HEK293 (cell line): ENCODE results near the gene RHOB.

Experiments used
- CTCF ChIA-PET: fragments of 350-600 bp; formaldehyde crosslinking; extraction: SDS; loops from one replicate; lab custom pipeline; 2021; ENCODE audit warnings: antibody characterized with exemption; lab: Yijun Ruan, JAX
- POLR2A ChIA-PET: fragments of 300-600 bp; formaldehyde crosslinking; extraction: SDS; loops from one replicate; lab custom pipeline; 2020; ENCODE audit warnings: antibody characterized with exemption, inconsistent platforms; lab: Yijun Ruan, JAX
- H3K27ac ChIP-seq: fragments of 200-500 bp; sonication (Bioruptor generic); 2 replicates; pipeline ENCODE4 v1.5.1; 2014; ENCODE audit warnings: low read depth, low read length, control low read depth, inconsistent platforms; ENCODE audit errors: extremely low read depth
- H3K36me3 ChIP-seq, 2 experiments: fragments of 200-500 bp in 1 of 2; sonication (Bioruptor generic) in 1 of 2; 1 replicate in 1 of 2; 2 replicates in 1 of 2; pipeline ENCODE4 v1.5.1; 2014 to 2017; ENCODE audit warnings: inconsistent platforms in 2 of 2, low read length in 2 of 2; ENCODE audit not compliant: control insufficient read depth in 2 of 2, insufficient read depth in 1 of 2
- H3K4me1 ChIP-seq: fragments of 200-500 bp; sonication (Bioruptor generic); 2 replicates; pipeline ENCODE4 v1.5.1; 2014; ENCODE audit warnings: mild to moderate bottlenecking, low read length, inconsistent platforms; ENCODE audit not compliant: control insufficient read depth, insufficient read depth
- H3K4me3 ChIP-seq: 2 replicates; pipeline ENCODE4 v1.5.1; 2011; ENCODE audit warnings: low read depth, mild to moderate bottlenecking, control low read depth, low read length, moderate library complexity
- H3K9me3 ChIP-seq: fragments of 200-500 bp; sonication (Bioruptor generic); 2 replicates; pipeline ENCODE4 v1.5.1; 2014; ENCODE audit warnings: low read depth, low read length, inconsistent platforms; ENCODE audit not compliant: control insufficient read depth, insufficient read depth
- EGR2 ChIP-seq: fragments of 450-650 bp; formaldehyde crosslinking; IDR thresholded peaks from 2 replicates; pipeline ENCODE4 v1.5.1; 2016; ENCODE audit warnings: low read depth, missing biosample characterization, missing genetic modification characterization
- HOXA7 ChIP-seq: sonication (generic); formaldehyde crosslinking; IDR thresholded peaks from 2 replicates; pipeline ENCODE4 v1.8.1; 2022; ENCODE audit warnings: missing genetic modification reagents, borderline replicate concordance
- INSM2 ChIP-seq: fragments of 450-650 bp; formaldehyde crosslinking; IDR thresholded peaks from 2 replicates; pipeline ENCODE4 v1.5.1; 2016; ENCODE audit warnings: missing biosample characterization, missing genetic modification characterization
- ZBTB44 ChIP-seq: fragments of 450-650 bp; IDR thresholded peaks from 2 replicates; pipeline ENCODE4 v1.5.1; 2018; ENCODE audit warnings: missing biosample characterization, mild to moderate bottlenecking, missing genetic modification characterization
- ZBTB48 ChIP-seq: fragments of 450-650 bp; formaldehyde crosslinking; IDR thresholded peaks from 2 replicates; pipeline ENCODE4 v1.5.1; 2016; ENCODE audit warnings: missing biosample characterization, missing genetic modification characterization
- ZFHX2 ChIP-seq: fragments of 450-650 bp; formaldehyde crosslinking; conservative IDR thresholded peaks from 2 replicates; pipeline ENCODE4 v1.5.1; 2016; ENCODE audit warnings: missing biosample characterization, missing genetic modification characterization
- ZNF121 ChIP-seq: fragments of 450-650 bp; formaldehyde crosslinking; IDR thresholded peaks from 2 replicates; pipeline ENCODE4 v1.5.1; 2016; ENCODE audit warnings: missing biosample characterization, missing genetic modification characterization
- ZNF2 ChIP-seq: fragments of 450-650 bp; formaldehyde crosslinking; IDR thresholded peaks from 2 replicates; pipeline ENCODE4 v1.5.1; 2016; ENCODE audit warnings: missing biosample characterization, missing genetic modification characterization
- ZNF24 ChIP-seq: fragments of 450-650 bp; formaldehyde crosslinking; IDR thresholded peaks from 2 replicates; pipeline ENCODE4 v1.5.1; 2016; ENCODE audit warnings: missing biosample characterization, missing genetic modification characterization
- ZNF416 ChIP-seq: fragments of 450-650 bp; formaldehyde crosslinking; IDR thresholded peaks from 2 replicates; pipeline ENCODE4 v1.5.1; 2016; ENCODE audit warnings: missing biosample characterization, missing genetic modification characterization
- ZNF530 ChIP-seq: fragments of 450-650 bp; formaldehyde crosslinking; IDR thresholded peaks from 2 replicates; pipeline ENCODE4 v1.5.1; 2016; ENCODE audit warnings: low read depth, missing biosample characterization, missing genetic modification characterization
- ZNF596 ChIP-seq: fragments of 450-650 bp; IDR thresholded peaks from 2 replicates; pipeline ENCODE4 v1.5.0; 2018; ENCODE audit warnings: missing biosample characterization, mild to moderate bottlenecking, missing genetic modification characterization, moderate library complexity
- ZNF610 ChIP-seq: fragments of 450-650 bp; formaldehyde crosslinking; IDR thresholded peaks from 2 replicates; pipeline ENCODE4 v1.5.1; 2016; ENCODE audit warnings: missing biosample characterization, missing genetic modification characterization, borderline replicate concordance
- ZNF776 ChIP-seq: fragments of 450-650 bp; formaldehyde crosslinking; IDR thresholded peaks from 2 replicates; pipeline ENCODE4 v1.5.0; 2017; ENCODE audit warnings: missing biosample characterization, missing genetic modification characterization, borderline replicate concordance
- ZNF785 ChIP-seq: fragments of 450-650 bp; formaldehyde crosslinking; IDR thresholded peaks from 2 replicates; pipeline ENCODE4 v1.5.1; 2016; ENCODE audit warnings: missing biosample characterization, missing genetic modification characterization
- ZXDB ChIP-seq: fragments of 450-650 bp; formaldehyde crosslinking; IDR thresholded peaks from 2 replicates; pipeline ENCODE4 v1.5.1; 2016; ENCODE audit warnings: missing biosample characterization, missing genetic modification characterization
- TF ChIP-seq, protein P1 (sequence below): fragments of 450-650 bp; formaldehyde crosslinking; IDR thresholded peaks from 2 replicates; pipeline ENCODE4 v1.5.1; 2016; ENCODE audit warnings: missing biosample characterization, missing genetic modification characterization
- TF ChIP-seq, protein P2 (sequence below): fragments of 450-650 bp; formaldehyde crosslinking; IDR thresholded peaks from 2 replicates; pipeline ENCODE4 v1.5.1; 2017; ENCODE audit warnings: missing biosample characterization, missing genetic modification characterization
- TF ChIP-seq, protein P3 (sequence below): fragments of 450-650 bp; formaldehyde crosslinking; IDR thresholded peaks from 2 replicates; pipeline ENCODE4 v1.5.1; 2016; ENCODE audit warnings: missing biosample characterization, missing genetic modification characterization, borderline replicate concordance

Gene RHOB

DNA sequence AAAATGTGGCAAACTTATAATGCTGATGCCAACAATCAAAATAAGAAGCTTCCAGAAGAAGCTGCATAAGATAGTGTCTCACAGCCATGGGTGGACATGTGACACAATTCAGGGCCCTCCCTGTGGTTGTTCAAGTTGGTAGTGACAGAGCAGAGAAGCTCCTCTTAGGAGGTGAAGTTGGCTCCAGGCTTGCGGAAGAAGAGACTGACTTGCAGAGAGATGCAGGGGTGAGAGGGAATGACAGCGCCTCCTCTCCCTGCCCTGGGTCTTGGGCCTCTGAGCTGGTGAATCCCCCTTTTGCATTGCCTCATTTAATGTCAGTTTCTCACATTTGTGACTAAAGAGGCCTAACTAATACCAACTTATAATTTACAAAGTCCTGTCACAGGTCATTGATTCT, 23.0 kb upstream of the RHOB start (continued):
- TF ChIP-seq ZNF24 (tag by site-specific recombination) (no peak), ZNF776 (tag by site-specific recombination) (no peak)

- Histone ChIP-seq H3K9me3 (no peaks in the 10 kb centered on the region), H3K36me3 (no peaks in the 10 kb centered on the region), H3K4me3 (no peak overlapping the region), H3K27ac (no peak overlapping the region), H3K4me1 (no peaks in the 10 kb centered on the region)
- TF ChIP-seq EGR2 (tag by site-specific recombination) (peak; percentile 68; the same call in 1 of the 2 replicates), ZNF610 (tag by site-specific recombination) (no peak), ZNF785 (tag by site-specific recombination) (no peak), HOXA7 (CRISPR knock-in tag) (no peak), ZFHX2 (tag by site-specific recombination) (peak; percentile 77), ZBTB44 (tag by site-specific recombination) (no peak), ZBTB48 (tag by site-specific recombination) (no peak), ZNF596 (no peak), ZNF416 (tag by site-specific recombination) (no peak), ZNF2 (tag by site-specific recombination) (no peak), ZNF530 (no peak), INSM2 (no peak), ZXDB (tag by site-specific recombination) (no peak), ZNF121 (tag by site-specific recombination) (no peak)
- TF ChIP-seq, protein P1, sequence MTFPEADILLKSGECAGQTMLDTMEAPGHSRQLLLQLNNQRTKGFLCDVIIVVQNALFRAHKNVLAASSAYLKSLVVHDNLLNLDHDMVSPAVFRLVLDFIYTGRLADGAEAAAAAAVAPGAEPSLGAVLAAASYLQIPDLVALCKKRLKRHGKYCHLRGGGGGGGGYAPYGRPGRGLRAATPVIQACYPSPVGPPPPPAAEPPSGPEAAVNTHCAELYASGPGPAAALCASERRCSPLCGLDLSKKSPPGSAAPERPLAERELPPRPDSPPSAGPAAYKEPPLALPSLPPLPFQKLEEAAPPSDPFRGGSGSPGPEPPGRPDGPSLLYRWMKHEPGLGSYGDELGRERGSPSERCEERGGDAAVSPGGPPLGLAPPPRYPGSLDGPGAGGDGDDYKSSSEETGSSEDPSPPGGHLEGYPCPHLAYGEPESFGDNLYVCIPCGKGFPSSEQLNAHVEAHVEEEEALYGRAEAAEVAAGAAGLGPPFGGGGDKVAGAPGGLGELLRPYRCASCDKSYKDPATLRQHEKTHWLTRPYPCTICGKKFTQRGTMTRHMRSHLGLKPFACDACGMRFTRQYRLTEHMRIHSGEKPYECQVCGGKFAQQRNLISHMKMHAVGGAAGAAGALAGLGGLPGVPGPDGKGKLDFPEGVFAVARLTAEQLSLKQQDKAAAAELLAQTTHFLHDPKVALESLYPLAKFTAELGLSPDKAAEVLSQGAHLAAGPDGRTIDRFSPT = no peak
- TF ChIP-seq, protein P2, sequence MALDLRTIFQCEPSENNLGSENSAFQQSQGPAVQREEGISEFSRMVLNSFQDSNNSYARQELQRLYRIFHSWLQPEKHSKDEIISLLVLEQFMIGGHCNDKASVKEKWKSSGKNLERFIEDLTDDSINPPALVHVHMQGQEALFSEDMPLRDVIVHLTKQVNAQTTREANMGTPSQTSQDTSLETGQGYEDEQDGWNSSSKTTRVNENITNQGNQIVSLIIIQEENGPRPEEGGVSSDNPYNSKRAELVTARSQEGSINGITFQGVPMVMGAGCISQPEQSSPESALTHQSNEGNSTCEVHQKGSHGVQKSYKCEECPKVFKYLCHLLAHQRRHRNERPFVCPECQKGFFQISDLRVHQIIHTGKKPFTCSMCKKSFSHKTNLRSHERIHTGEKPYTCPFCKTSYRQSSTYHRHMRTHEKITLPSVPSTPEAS (tag by site-specific recombination) = no peak
- TF ChIP-seq, protein P3, sequence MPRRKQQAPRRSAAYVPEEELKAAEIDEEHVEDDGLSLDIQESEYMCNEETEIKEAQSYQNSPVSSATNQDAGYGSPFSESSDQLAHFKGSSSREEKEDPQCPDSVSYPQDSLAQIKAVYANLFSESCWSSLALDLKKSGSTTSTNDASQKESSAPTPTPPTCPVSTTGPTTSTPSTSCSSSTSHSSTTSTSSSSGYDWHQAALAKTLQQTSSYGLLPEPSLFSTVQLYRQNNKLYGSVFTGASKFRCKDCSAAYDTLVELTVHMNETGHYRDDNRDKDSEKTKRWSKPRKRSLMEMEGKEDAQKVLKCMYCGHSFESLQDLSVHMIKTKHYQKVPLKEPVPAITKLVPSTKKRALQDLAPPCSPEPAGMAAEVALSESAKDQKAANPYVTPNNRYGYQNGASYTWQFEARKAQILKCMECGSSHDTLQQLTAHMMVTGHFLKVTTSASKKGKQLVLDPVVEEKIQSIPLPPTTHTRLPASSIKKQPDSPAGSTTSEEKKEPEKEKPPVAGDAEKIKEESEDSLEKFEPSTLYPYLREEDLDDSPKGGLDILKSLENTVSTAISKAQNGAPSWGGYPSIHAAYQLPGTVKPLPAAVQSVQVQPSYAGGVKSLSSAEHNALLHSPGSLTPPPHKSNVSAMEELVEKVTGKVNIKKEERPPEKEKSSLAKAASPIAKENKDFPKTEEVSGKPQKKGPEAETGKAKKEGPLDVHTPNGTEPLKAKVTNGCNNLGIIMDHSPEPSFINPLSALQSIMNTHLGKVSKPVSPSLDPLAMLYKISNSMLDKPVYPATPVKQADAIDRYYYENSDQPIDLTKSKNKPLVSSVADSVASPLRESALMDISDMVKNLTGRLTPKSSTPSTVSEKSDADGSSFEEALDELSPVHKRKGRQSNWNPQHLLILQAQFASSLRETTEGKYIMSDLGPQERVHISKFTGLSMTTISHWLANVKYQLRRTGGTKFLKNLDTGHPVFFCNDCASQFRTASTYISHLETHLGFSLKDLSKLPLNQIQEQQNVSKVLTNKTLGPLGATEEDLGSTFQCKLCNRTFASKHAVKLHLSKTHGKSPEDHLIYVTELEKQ (tag by site-specific recombination) = no peak
- POLR2A ChIA-PET = interaction anchor here (3.5 kb wide), 1 partner anchor 23 kb away, joined by 22 read pairs; the partner anchor contains the start of gene RHOB
- CTCF ChIA-PET = interaction anchor here (1.1 to 4.1 kb wide), 8 partner anchors 8 to 227 kb away, joined by 3 to 20 read pairs (median 6); partner anchors contain the start of gene HS1BP3
These were observed 22.3 kb upstream of the RHOB start for GRCh38 chr2:20424300-20425290.
